Pancreas (tissue), 10 donors: Measurements from ENCODE around the gene MIF. TPM values are rescaled to one million over a fixed set of nuclear protein-coding genes. Genes with fewer than 3 reads are reported as not detected.

Experiments used
- ATAC-seq, 4 donors: fragments of 200-7000 bp; cut with Tn5 transposase; one replicate each; pipeline versions ENCODE4 v1.8.0 to v1.9.1; 2020; ENCODE audit warnings: mild to moderate bottlenecking in 4 of 4, moderate library complexity in 4 of 4
- DNase-seq, 6 donors: peaks; one replicate each; pipeline ENCODE4 v3.0.0-alpha.2; 2020
- FAIRE-seq: peaks from 2 replicates; lab custom pipeline; 2012; peaks lifted over from hg19 to GRCh38; lab: Jason Lieb, UNC
- H3K27ac ChIP-seq, 4 donors: fragments of 200-600 bp; sonication (generic); 1 replicate in 3 of 4; 2 replicates in 1 of 4; pipeline versions ENCODE4 v1.5.0 to v1.8.0; 2020
- H3K27me3 ChIP-seq, 4 donors: fragments of 200-600 bp; one replicate each; pipeline ENCODE4 v1.8.0; 2021
- H3K36me3 ChIP-seq, 3 donors: fragments of 200-600 bp; sonication (generic) in 1 of 3; one replicate each; pipeline versions ENCODE4 v1.5.0 to v1.8.0; 2020 to 2021
- H3K4me1 ChIP-seq, 3 donors: fragments of 200-600 bp; one replicate each; pipeline ENCODE4 v1.8.0; 2021
- H3K4me3 ChIP-seq, 4 donors: fragments of 200-600 bp; sonication (generic) in 2 of 4; one replicate each; pipeline versions ENCODE4 v1.5.0 to v1.8.0; 2020 to 2021
- H3K9me3 ChIP-seq, 4 donors: fragments of 200-600 bp; one replicate each; pipeline ENCODE4 v1.8.0; 2021
- WGBS, 2 donors: extraction: QIAGEN DNeasy Blood & Tissue Kit; methylation state at CpG; one replicate each; pipeline ENCODE4 v1.1.7; 2013; 5-methylcytosine and 5-hydroxymethylcytosine counted together
- intact Hi-C, 3 donors: fragments of 100-400 bp; cut with DNase I; formaldehyde crosslinking; loops; one replicate each; pipeline versions ENCODE4 v1.11.1 to v1.14.2; 2022
- polyA plus RNA-seq, 2 donors: library from polyadenylated mRNA; stranded (reverse); fragments of 200-250 nt; gene quantifications; one replicate each; pipeline ENCODE4 v1.2.3, GENCODE V29; 2013
- total RNA-seq, 6 donors: library from RNA; stranded (reverse); fragmentation: NEBNext Ultra II Directional in 4 of 6; extraction: Animal tissue kit (Norgen Biotek cat#: 25700) in 4 of 6; gene quantifications; one replicate each; pipeline versions ENCODE4 v1.2.1 to v1.2.4, GENCODE V29; 2021 to 2023
- TF ChIP-seq, protein P1 (sequence below), 4 donors: fragments of 200-600 bp; sonication (generic) in 3 of 4; IDR thresholded peaks; one replicate each; pipeline versions ENCODE4 v1.5.0 to v1.8.0; 2021; ENCODE audit warnings: antibody characterized with exemption in 4 of 4
- donor health status: healthy with polysubstance abuse.
- donor health status: DM: no; HTN: no; CAD: no; lungs with moderate emphysema.
- donor health status: DM: no; HTN: no; CAD: no.
- donor health status: control.
- donor health status: control.
- donor health status: Bipolar disorder and iron deficiency.
- donor health status: DM: yes; HTN: yes; CAD: no.
- donor health status: DM: no; HTN: no; CAD: no.
- donor health status: DM: no; HTN: no; CAD: no.
- donor health status: DM: yes; HTN: yes; CAD: no.

The MIF gene
- total and polyA plus RNA-seq, 8 donors = 128 to 476 (median 227) TPM

DNA sequence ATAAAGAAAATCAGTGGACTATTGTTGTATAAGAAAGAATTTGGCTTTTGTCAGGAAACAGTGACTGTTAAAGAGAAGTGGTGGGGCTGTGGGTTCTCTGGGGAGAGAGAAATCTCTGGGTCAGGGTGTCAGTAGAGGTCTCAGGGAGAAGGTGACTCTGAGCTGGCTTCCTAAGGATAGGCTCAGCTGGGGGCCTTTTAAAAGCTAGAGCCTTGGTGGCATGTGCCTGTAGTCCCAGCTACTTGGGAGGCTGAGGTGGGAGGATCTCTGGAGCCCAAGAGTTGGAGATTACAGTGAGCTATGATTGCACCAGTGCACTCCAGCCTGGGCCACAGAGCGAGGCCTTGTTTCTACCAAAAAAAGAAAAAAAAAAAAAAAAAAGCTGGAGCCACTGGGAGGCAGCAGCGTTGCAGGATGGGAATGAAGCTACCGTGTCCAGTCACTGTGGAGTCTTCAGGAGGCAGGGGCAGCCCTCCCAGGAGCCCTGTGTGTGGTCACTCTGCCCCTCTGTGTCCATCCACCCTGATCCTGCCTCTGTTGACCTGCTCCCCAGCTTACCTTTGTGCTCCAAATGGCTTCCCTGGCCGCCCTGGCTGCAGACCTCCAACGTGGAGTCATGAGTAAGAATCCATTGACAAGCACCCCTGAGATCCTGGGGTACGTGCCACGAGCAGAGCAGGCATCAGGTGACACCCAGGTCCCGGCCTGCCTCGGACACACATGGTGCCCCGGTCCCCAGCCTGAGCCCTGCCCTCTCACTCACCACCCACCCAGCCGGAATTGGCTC is 5.4 kb upstream of the MIF start:
- FAIRE-seq = no peak
- DNase-seq = peak in 1 of 6 donors; percentile 56
- intact Hi-C loops = no loop called here
- WGBS, 2 donors = 85 to 86% methylated on average over 11 of the region's 11 CpGs
- no peak overlapping the region for H3K4me3 ChIP-seq
- no peaks in the 10 kb centered on the region for H3K27me3 ChIP-seq
- peaks cover 0 to 4% (median 0%) of the 10 kb centered on the region in 3 donors for H3K36me3 ChIP-seq
- TF ChIP-seq, protein P1, sequence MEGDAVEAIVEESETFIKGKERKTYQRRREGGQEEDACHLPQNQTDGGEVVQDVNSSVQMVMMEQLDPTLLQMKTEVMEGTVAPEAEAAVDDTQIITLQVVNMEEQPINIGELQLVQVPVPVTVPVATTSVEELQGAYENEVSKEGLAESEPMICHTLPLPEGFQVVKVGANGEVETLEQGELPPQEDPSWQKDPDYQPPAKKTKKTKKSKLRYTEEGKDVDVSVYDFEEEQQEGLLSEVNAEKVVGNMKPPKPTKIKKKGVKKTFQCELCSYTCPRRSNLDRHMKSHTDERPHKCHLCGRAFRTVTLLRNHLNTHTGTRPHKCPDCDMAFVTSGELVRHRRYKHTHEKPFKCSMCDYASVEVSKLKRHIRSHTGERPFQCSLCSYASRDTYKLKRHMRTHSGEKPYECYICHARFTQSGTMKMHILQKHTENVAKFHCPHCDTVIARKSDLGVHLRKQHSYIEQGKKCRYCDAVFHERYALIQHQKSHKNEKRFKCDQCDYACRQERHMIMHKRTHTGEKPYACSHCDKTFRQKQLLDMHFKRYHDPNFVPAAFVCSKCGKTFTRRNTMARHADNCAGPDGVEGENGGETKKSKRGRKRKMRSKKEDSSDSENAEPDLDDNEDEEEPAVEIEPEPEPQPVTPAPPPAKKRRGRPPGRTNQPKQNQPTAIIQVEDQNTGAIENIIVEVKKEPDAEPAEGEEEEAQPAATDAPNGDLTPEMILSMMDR (IDR thresholded peaks at IDR 0.05) = no peak
- H3K9me3 ChIP-seq = no peaks in the 10 kb centered on the region
- ATAC-seq = no peak
- peaks cover 0 to 4% (median 0%) of the 10 kb centered on the region in 3 donors for H3K4me1 ChIP-seq
- no peak overlapping the region for H3K27ac ChIP-seq

DNA sequence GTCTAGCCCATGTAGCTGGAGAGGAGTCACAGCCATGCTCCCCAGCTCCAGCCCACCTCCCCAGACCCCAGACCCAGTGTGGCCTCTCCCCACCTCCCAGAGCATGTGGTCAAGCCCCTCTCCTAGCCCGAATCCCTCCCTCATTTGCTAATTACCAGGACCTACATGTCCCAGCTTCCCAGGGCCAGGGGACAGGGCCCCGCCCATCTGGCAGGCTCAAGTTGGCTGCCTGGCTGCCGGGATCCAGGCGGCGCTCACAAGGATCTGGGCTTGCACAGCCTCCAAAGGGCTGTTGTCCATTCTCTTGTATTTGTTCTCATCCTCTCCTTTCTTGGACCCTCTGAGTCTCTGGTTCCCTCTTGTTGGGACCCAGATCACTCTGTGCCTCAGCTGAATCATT is 4.6 kb upstream of the MIF start:
- no peaks in the 10 kb centered on the region for H3K9me3 ChIP-seq
- TF ChIP-seq, protein P1 (IDR thresholded peaks at IDR 0.05) = no peak
- no peak overlapping the region for H3K27ac ChIP-seq
- peaks cover 0 to 4% (median 0%) of the 10 kb centered on the region in 3 donors for H3K4me1 ChIP-seq
- intact Hi-C loops = no loop called here
- WGBS, 2 donors = 68 to 75% methylated on average over 5 of the region's 5 CpGs
- no peak overlapping the region for H3K4me3 ChIP-seq
- peaks cover 0 to 4% (median 0%) of the 10 kb centered on the region in 3 donors for H3K36me3 ChIP-seq
- DNase-seq (no peak), ATAC-seq (no peak), FAIRE-seq (no peak)
- no peaks in the 10 kb centered on the region for H3K27me3 ChIP-seq

DNA sequence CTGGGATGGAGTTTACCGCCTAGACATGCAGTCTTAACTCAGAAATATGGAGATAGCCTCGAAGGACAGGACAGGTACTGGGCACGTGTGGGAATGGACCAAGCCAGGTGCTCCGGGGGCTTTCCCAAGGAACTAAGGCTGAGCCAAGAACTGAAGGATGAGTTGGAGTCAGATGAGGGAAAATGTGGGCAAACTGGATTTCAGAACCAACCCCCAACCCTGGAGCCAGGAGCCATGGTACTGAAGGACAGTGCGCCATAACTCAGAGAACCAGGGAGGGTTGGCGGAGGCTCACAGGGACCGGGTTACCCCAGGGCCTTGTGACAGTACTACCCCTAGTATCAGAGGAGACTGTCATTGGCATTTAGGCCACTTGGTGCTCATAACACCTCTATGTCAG is 2.5 kb upstream of the MIF start:
- intact Hi-C loops = no loop called here
- TF ChIP-seq, protein P1 (IDR thresholded peaks at IDR 0.05) = no peak
- DNase-seq (no peak), ATAC-seq (no peak), FAIRE-seq (no peak)
- no peaks in the 10 kb centered on the region for H3K36me3 ChIP-seq
- no peak overlapping the region for H3K4me3 ChIP-seq
- no peaks in the 10 kb centered on the region for H3K27me3 ChIP-seq
- no peak overlapping the region for H3K27ac ChIP-seq
- peaks cover 0 to 10% (median 0%) of the 10 kb centered on the region in 3 donors for H3K4me1 ChIP-seq
- H3K9me3 ChIP-seq = no peaks in the 10 kb centered on the region
- WGBS, 2 donors = 82 to 83% methylated on average over 7 of the region's 7 CpGs

DNA sequence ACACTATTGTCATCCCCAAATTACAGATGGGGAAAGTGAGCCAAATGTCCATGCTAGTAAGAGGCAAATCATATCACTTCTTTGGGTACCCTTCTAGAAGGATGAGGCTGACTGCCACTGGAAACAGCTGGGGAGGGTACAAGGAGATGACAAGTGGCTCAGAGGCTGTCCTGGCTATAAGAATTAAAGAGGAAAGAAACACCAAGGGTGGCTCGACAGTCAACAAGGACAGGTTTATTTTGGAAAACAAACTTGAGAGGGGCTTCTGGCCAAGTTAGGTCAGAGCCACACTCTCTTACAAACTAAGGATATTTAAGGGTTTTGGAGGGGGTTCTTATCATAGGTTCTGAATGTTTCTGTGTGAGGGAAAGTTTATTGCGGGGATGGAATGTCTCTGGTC is 2.1 kb upstream of the MIF start:
- no peaks in the 10 kb centered on the region for H3K9me3 ChIP-seq
- TF ChIP-seq, protein P1 (IDR thresholded peaks at IDR 0.05) = no peak
- H3K4me1 ChIP-seq = peaks cover 0 to 10% (median 0%) of the 10 kb centered on the region in 3 donors
- intact Hi-C loops = no loop called here
- WGBS, 2 donors = 88 to 95% methylated on average over 2 of the region's 2 CpGs
- no peak overlapping the region for H3K4me3 ChIP-seq
- DNase-seq = no peak
- no peak overlapping the region for H3K27ac ChIP-seq
- no peak for ATAC-seq
- no peaks in the 10 kb centered on the region for H3K36me3 ChIP-seq
- no peak for FAIRE-seq
- H3K27me3 ChIP-seq = no peaks in the 10 kb centered on the region

DNA sequence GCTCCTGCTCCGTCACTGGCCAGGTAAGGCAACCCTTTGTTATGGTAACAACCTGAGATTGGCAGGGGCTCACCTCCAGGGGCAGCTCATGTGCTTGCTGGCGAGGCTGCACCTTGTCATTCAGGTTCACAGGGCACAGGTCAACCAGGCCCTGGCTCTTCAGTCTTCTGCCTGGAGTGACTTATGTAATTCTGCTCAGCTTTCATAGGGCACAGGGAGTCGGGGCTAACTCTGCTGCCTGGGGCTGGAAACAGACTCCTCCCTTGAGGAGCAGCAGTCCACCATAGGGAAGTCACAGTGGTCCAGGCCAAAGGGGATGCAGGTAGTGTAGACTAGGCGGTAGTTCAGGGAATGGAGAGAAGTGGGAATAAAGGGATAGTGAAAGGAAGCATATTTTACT is 1.5 kb upstream of the MIF start:
- WGBS, 2 donors = 68 to 76% methylated on average over 4 of the region's 4 CpGs
- DNase-seq (no peak), FAIRE-seq (no peak), ATAC-seq (no peak)
- Histone ChIP-seq H3K9me3 (no peaks in the 10 kb centered on the region), H3K4me3 (no peak overlapping the region), H3K27me3 (no peaks in the 10 kb centered on the region), H3K4me1 (peaks cover 0 to 10% (median 0%) of the 10 kb centered on the region in 3 donors), H3K27ac (no peak overlapping the region), H3K36me3 (no peaks in the 10 kb centered on the region)
- intact Hi-C loops = no loop called here
- TF ChIP-seq, protein P1 (IDR thresholded peaks at IDR 0.05) = no peak
